Activated naive CD8-positive, alpha-beta T cell treated with anti-CD3 and anti-CD28 coated beads, Interleukin-2, amount 50 U/mL, for 24 hours (primary cell): ENCODE measurements around the gene PRELP.

Source experiments
- ATAC-seq: fragments of 150-1000 bp; cut with Tn5 transposase; one replicate; pipeline ENCODE4 v1.10.0; 2021
- DNase-seq: peaks from one replicate; pipeline ENCODE4 v3.0.0; 2021
- H3K27ac Mint-ChIP-seq: one replicate; pipeline ENCODE4 v1.8.0; 2021; ENCODE audit warnings: mild to moderate bottlenecking, mixed read lengths
- H3K27me3 Mint-ChIP-seq: one replicate; pipeline ENCODE4 v1.8.0; 2021; ENCODE audit warnings: mixed read lengths
- H3K36me3 Mint-ChIP-seq: one replicate; pipeline ENCODE4 v1.8.0; 2021; ENCODE audit warnings: low read depth, mixed read lengths
- H3K4me1 Mint-ChIP-seq: one replicate; pipeline ENCODE4 v1.8.0; 2021; ENCODE audit warnings: mixed read lengths
- H3K4me3 Mint-ChIP-seq: one replicate; pipeline ENCODE4 v1.8.0; 2021; ENCODE audit warnings: mild to moderate bottlenecking, moderate library complexity, mixed read lengths
- H3K9me3 Mint-ChIP-seq: one replicate; pipeline ENCODE4 v1.8.0; 2021; ENCODE audit warnings: mixed read lengths

The PRELP gene

GRCh38 chr1:203475012-203475981 lies at the start of gene PRELP:
TSS of gene PRELP (plus strand) at chr1:203475806. CDS start at chr1:203483185, 7,379 bp downstream.
- H3K27ac Mint-ChIP-seq = no peak within 1 kb of the TSS
- no peak for DNase-seq
- no peak within 1 kb of the TSS for H3K4me3 Mint-ChIP-seq
- H3K9me3 Mint-ChIP-seq = no peaks in the 10 kb centered on the region
- ATAC-seq = no peak
- H3K27me3 Mint-ChIP-seq = peaks cover 17% of the 10 kb centered on the region
- no peaks in the 10 kb centered on the region for H3K36me3 Mint-ChIP-seq
- peaks cover 1% of the 10 kb centered on the region for H3K4me1 Mint-ChIP-seq

GRCh38 chr1:203426366-203426765 lies 49.2 kb upstream of the PRELP start:
- H3K4me1 Mint-ChIP-seq = no peaks in the 10 kb centered on the region
- H3K36me3 Mint-ChIP-seq = no peaks in the 10 kb centered on the region
- no peak for DNase-seq
- peaks cover 23% of the 10 kb centered on the region for H3K27me3 Mint-ChIP-seq
- no peak for ATAC-seq
- no peak overlapping the region for H3K4me3 Mint-ChIP-seq
- H3K9me3 Mint-ChIP-seq = no peaks in the 10 kb centered on the region
- H3K27ac Mint-ChIP-seq = no peak overlapping the region

- H3K4me1 Mint-ChIP-seq = no peaks in the 10 kb centered on the region
- DNase-seq (no peak), ATAC-seq (no peak)
- H3K27me3 Mint-ChIP-seq = peaks cover 23% of the 10 kb centered on the region
- no peak overlapping the region for H3K27ac Mint-ChIP-seq
- H3K4me3 Mint-ChIP-seq = no peak overlapping the region
- H3K9me3 Mint-ChIP-seq = no peaks in the 10 kb centered on the region
- no peaks in the 10 kb centered on the region for H3K36me3 Mint-ChIP-seq
Observed at GRCh38 chr1:203426870-203427269, 48.7 kb upstream of the PRELP start.

- Mint-ChIP-seq H3K4me1 (no peaks in the 10 kb centered on the region), H3K36me3 (no peaks in the 10 kb centered on the region), H3K9me3 (no peaks in the 10 kb centered on the region), H3K4me3 (no peak overlapping the region), H3K27ac (no peak overlapping the region), H3K27me3 (peaks cover 21% of the 10 kb centered on the region)
- no peak for DNase-seq
- ATAC-seq = no peak
Observed at GRCh38 chr1:203427451-203427850, 48.2 kb upstream of the PRELP start.

GRCh38 chr1:203428981-203429599 lies 46.5 kb upstream of the PRELP start:
- Mint-ChIP-seq H3K9me3 (no peaks in the 10 kb centered on the region), H3K4me3 (no peak overlapping the region), H3K27ac (no peak overlapping the region), H3K27me3 (peaks cover 21% of the 10 kb centered on the region), H3K4me1 (no peaks in the 10 kb centered on the region), H3K36me3 (no peaks in the 10 kb centered on the region)
- DNase-seq = no peak
- no peak for ATAC-seq

- DNase-seq (no peak), ATAC-seq (no peak)
- Mint-ChIP-seq H3K27ac (no peak overlapping the region), H3K4me3 (no peak overlapping the region), H3K4me1 (no peaks in the 10 kb centered on the region), H3K9me3 (no peaks in the 10 kb centered on the region), H3K36me3 (no peaks in the 10 kb centered on the region), H3K27me3 (peaks cover 19% of the 10 kb centered on the region)
Observed at GRCh38 chr1:203435615-203436014, 40.0 kb upstream of the PRELP start.

GRCh38 chr1:203437696-203438315 lies 37.8 kb upstream of the PRELP start:
- DNase-seq (no peak), ATAC-seq (no peak)
- Mint-ChIP-seq H3K4me1 (no peaks in the 10 kb centered on the region), H3K27ac (no peak overlapping the region), H3K27me3 (peaks cover 20% of the 10 kb centered on the region), H3K4me3 (no peak overlapping the region), H3K9me3 (no peaks in the 10 kb centered on the region), H3K36me3 (no peaks in the 10 kb centered on the region)

GRCh38 chr1:203439131-203439730 lies 36.4 kb upstream of the PRELP start:
- Mint-ChIP-seq H3K4me3 (no peak overlapping the region), H3K36me3 (no peaks in the 10 kb centered on the region), H3K9me3 (no peaks in the 10 kb centered on the region), H3K27ac (no peak overlapping the region), H3K4me1 (no peaks in the 10 kb centered on the region), H3K27me3 (peaks cover 19% of the 10 kb centered on the region)
- ATAC-seq (no peak), DNase-seq (no peak)

GRCh38 chr1:203440771-203441170 lies 34.8 kb upstream of the PRELP start:
- peaks cover 15% of the 10 kb centered on the region for H3K27me3 Mint-ChIP-seq
- H3K9me3 Mint-ChIP-seq = peaks cover 5% of the 10 kb centered on the region
- H3K4me1 Mint-ChIP-seq = no peaks in the 10 kb centered on the region
- H3K4me3 Mint-ChIP-seq = no peak overlapping the region
- DNase-seq = no peak
- H3K27ac Mint-ChIP-seq = no peak overlapping the region
- ATAC-seq = no peak
- H3K36me3 Mint-ChIP-seq = no peaks in the 10 kb centered on the region

GRCh38 chr1:203441766-203442165 lies 33.8 kb upstream of the PRELP start:
- DNase-seq (no peak), ATAC-seq (no peak)
- Mint-ChIP-seq H3K9me3 (peaks cover 5% of the 10 kb centered on the region), H3K27me3 (peaks cover 10% of the 10 kb centered on the region), H3K4me3 (no peak overlapping the region), H3K4me1 (no peaks in the 10 kb centered on the region), H3K36me3 (no peaks in the 10 kb centered on the region), H3K27ac (no peak overlapping the region)

- no peak for ATAC-seq
- H3K9me3 Mint-ChIP-seq = peaks cover 5% of the 10 kb centered on the region
- no peaks in the 10 kb centered on the region for H3K36me3 Mint-ChIP-seq
- DNase-seq = no peak
- H3K4me3 Mint-ChIP-seq = no peak overlapping the region
- peaks cover 10% of the 10 kb centered on the region for H3K27me3 Mint-ChIP-seq
- H3K4me1 Mint-ChIP-seq = no peaks in the 10 kb centered on the region
- H3K27ac Mint-ChIP-seq = no peak overlapping the region
Observed at GRCh38 chr1:203442821-203443220, 32.8 kb upstream of the PRELP start.

GRCh38 chr1:203443296-203443695 lies 32.3 kb upstream of the PRELP start:
- DNase-seq (no peak), ATAC-seq (no peak)
- Mint-ChIP-seq H3K9me3 (peaks cover 5% of the 10 kb centered on the region), H3K27me3 (peaks cover 11% of the 10 kb centered on the region), H3K27ac (no peak overlapping the region), H3K4me1 (no peaks in the 10 kb centered on the region), H3K36me3 (no peaks in the 10 kb centered on the region), H3K4me3 (no peak overlapping the region)

GRCh38 chr1:203444171-203444576 lies 31.4 kb upstream of the PRELP start:
- Mint-ChIP-seq H3K27me3 (peaks cover 18% of the 10 kb centered on the region), H3K36me3 (no peaks in the 10 kb centered on the region), H3K4me1 (no peaks in the 10 kb centered on the region), H3K4me3 (no peak overlapping the region), H3K27ac (no peak overlapping the region), H3K9me3 (peaks cover 5% of the 10 kb centered on the region)
- no peak for ATAC-seq
- no peak for DNase-seq

- DNase-seq = no peak
- peaks cover 18% of the 10 kb centered on the region for H3K27me3 Mint-ChIP-seq
Observed at GRCh38 chr1:203447151-203447550, 28.5 kb upstream of the PRELP start.

More at GRCh38 chr1:203447151-203447550, 28.5 kb upstream of the PRELP start:
- no peak for ATAC-seq
- no peaks in the 10 kb centered on the region for H3K4me1 Mint-ChIP-seq
- no peak overlapping the region for H3K27ac Mint-ChIP-seq
- no peak overlapping the region for H3K4me3 Mint-ChIP-seq
- H3K9me3 Mint-ChIP-seq = peaks cover 5% of the 10 kb centered on the region
- no peaks in the 10 kb centered on the region for H3K36me3 Mint-ChIP-seq
